ENCODE measurements around the gene DPF3.

DPF3 gene

DNA sequence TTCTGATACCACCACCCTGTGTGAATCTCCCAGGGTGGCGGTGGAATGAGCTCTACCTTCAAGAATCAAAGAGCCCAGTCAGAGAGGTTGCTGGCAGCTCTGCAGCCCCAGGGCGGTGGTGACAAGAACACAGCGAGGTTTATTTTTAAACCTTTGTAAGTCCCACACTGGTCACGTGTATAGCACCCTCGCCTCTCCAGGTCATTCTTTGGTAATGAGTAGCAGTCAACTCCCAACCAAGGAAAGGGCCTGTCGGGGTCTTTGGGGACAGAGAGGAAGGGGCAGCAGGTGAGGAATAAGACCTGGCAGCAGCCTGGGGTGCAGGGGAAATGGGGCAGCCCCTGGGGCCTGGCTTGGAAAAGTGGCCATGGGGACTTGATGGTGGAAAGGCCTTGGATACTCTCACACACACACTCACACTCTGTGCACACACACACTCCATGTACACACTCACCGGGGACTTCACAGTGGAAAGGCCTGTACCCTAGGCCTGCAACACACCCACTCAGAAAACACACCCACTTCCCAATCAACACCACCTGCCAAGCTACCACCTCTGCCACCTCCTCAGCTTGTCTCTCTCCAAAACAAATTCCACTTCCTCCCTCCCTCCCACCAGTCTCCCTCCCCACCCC, 178.6 kb downstream of the DPF3 start:
- no peak for DNase-seq (ENCODE audit: low read depth)
- TF ChIP-seq, protein P1, sequence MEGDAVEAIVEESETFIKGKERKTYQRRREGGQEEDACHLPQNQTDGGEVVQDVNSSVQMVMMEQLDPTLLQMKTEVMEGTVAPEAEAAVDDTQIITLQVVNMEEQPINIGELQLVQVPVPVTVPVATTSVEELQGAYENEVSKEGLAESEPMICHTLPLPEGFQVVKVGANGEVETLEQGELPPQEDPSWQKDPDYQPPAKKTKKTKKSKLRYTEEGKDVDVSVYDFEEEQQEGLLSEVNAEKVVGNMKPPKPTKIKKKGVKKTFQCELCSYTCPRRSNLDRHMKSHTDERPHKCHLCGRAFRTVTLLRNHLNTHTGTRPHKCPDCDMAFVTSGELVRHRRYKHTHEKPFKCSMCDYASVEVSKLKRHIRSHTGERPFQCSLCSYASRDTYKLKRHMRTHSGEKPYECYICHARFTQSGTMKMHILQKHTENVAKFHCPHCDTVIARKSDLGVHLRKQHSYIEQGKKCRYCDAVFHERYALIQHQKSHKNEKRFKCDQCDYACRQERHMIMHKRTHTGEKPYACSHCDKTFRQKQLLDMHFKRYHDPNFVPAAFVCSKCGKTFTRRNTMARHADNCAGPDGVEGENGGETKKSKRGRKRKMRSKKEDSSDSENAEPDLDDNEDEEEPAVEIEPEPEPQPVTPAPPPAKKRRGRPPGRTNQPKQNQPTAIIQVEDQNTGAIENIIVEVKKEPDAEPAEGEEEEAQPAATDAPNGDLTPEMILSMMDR (IDR thresholded peaks at IDR 0.05; ENCODE audit: control insufficient read depth, insufficient read depth, low read depth, low read length, missing control alignments), result no peak
- no peak overlapping the region for H3K4me3 ChIP-seq (ENCODE audit: control insufficient read depth, low read depth, low read length)

DNA sequence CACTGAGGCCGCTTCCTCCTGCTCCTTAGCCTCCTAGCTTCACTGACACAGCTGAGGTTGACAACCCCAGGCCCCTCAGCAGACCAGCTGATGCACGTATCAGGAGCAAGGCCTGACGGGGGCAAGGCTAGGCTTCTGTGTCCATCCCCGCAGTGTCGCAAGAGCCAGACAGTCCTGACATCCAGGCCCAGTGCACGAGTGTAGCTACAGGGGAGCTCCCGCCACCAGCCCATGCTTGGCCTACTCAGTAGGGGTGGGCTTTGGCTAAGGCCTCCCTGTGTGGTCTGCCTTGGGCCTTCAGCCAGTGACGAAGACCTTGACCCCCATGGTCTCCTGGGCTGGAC, 179.1 kb downstream of the DPF3 start:
- no peak for DNase-seq (ENCODE audit: low read depth)
- TF ChIP-seq, protein P1 (IDR thresholded peaks at IDR 0.05; ENCODE audit: control insufficient read depth, insufficient read depth, low read depth, low read length, missing control alignments), result no peak
- H3K4me3 ChIP-seq (ENCODE audit: control insufficient read depth, low read depth, low read length), result no peak overlapping the region

DNA sequence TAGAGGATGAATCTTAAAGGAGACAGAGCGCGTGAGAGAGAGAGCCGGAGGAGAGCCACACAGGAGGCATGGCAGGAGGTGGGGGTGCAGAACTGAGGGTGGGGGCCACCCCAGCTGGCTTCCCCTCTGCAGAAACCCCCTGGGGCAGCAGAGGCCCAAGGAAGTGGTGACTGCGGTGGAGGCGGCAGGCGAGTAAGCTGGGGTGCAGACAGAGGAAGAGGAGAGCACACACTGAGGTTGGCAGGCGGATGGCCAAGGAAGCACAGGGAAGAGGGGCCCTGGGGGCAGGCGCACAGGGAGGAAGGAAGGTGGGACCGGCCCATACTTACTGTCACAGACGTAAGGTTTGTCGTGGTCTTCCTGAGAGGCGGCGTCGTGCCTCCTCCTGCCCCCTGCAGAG, 179.8 kb downstream of the DPF3 start:
- H3K4me3 ChIP-seq (ENCODE audit: control insufficient read depth, low read depth, low read length), result no peak overlapping the region
- TF ChIP-seq, protein P1 (IDR thresholded peaks at IDR 0.05; ENCODE audit: control insufficient read depth, insufficient read depth, low read depth, low read length, missing control alignments), result no peak
- DNase-seq (ENCODE audit: low read depth), result no peak

DNA sequence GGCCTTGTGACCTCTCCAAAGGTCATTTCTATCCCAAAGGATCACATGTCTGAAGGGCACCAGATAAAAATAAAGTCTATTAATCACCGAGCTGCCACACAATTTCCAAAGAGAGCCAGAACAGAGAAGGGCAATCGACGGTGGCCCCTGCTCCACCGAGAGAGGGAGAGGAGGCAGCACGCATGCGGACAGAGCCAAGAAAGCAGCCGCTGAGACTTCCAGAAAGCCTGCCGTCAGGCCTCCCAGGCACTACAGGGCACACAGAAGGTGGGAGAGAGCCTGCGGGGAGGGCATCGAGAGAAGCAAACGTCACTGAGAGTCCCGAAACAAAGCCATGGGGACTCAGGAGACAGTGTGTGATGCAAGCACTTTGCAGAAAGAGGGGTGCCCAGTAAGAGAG, 182.0 kb downstream of the DPF3 start:
- no peak overlapping the region for H3K4me3 ChIP-seq (ENCODE audit: control insufficient read depth, low read depth, low read length)
- no peak for DNase-seq (ENCODE audit: low read depth)
- TF ChIP-seq, protein P1 (IDR thresholded peaks at IDR 0.05; ENCODE audit: control insufficient read depth, insufficient read depth, low read depth, low read length, missing control alignments), result no peak

DNA sequence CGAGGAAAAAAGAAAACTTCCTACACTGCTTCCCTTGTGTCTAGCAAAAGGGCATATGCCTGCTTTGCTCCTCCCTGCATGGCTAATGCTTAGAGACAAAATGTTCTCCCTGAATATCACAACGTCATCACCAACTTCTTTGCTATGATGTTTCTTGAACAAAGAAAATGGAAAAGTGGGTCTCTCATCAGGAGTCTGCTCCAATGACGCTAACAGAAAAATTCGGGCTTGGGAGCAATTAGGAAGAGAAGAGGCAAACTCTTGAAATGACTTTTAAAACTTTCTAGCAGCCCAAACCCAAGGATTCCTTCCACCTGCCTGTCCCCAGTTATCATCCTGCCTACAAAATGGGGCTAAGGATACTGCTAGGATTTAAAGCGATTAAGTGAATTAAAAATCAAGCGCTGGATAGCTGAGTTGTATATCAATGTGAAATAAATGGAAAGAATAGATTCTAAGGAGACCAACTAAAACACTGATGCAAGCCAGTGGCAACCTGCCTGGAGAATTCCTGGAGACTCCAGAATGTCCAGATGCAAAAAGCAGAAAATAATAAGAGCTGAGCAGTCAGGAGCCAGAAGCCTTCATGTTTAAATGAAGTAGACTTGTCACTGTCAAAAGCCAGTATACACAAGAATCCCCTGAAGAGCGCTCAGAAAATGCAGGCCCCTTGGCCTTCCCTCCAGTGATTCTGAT, 183.8 kb downstream of the DPF3 start:
- H3K4me3 ChIP-seq (ENCODE audit: control insufficient read depth, low read depth, low read length), result no peak overlapping the region
- DNase-seq (ENCODE audit: low read depth), result peak; percentile 17
- TF ChIP-seq, protein P1 (IDR thresholded peaks at IDR 0.05; ENCODE audit: control insufficient read depth, insufficient read depth, low read depth, low read length, missing control alignments), result no peak

DNA sequence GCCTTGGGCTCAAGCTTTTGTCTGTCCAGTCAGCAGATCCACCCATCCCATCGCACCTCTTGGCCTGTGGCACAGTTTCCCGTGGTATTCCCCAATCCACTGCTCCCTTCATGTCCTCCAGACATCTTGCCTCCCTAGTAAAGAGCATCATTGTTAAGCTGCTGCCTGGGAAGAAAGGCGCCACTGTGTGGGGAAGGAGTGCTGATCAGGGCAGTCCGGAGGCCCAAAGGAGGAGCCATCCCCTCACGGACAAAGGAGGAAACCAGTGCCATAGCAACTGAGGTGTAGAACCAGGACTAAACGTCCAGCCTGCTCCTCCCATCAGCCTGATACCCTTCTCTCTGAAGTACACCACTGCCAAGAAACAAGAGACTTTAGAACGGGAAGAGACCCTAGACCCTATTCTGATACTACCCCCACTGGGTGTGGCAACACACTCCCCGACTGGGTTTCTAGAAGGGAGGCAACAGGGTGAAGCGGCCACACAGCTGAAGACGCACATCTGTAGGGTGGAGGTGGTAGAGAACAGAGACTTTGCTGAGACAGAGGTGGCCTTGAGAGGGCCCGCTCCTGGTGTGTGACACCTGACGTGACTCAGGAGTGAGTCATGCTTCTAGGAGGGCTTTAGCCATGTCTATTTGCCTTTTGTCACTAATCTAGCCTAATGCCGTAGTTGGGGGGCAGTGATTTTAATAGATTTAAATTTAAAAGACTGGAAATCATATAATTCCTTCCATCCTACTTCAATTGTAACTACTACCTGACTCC, 185.0 kb downstream of the DPF3 start:
- H3K4me3 ChIP-seq (ENCODE audit: control insufficient read depth, low read depth, low read length), result no peak overlapping the region
- no peak for DNase-seq (ENCODE audit: low read depth)
- TF ChIP-seq, protein P1 (IDR thresholded peaks at IDR 0.05; ENCODE audit: control insufficient read depth, insufficient read depth, low read depth, low read length, missing control alignments), result no peak

Data from AG09309 (cell line).